Suppressor macrophage (primary cell): ENCODE data around the gene POGZ.
A peak's percentile ranks its signal among the peaks of the same experiment; 100 is the strongest.

Experiments
- DNase-seq, 4 experiments: peaks; one replicate each; pipeline ENCODE4 v3.0.0-alpha.2; 2020 to 2022
- total RNA-seq, 17 experiments: gene quantifications; one replicate each; lab custom pipeline; 2026; ENCODE audit warnings: mixed read lengths in 6 of 17, inconsistent platforms in 3 of 17; lab: John Stamatoyannopoulos, UW

POGZ gene, protein sequence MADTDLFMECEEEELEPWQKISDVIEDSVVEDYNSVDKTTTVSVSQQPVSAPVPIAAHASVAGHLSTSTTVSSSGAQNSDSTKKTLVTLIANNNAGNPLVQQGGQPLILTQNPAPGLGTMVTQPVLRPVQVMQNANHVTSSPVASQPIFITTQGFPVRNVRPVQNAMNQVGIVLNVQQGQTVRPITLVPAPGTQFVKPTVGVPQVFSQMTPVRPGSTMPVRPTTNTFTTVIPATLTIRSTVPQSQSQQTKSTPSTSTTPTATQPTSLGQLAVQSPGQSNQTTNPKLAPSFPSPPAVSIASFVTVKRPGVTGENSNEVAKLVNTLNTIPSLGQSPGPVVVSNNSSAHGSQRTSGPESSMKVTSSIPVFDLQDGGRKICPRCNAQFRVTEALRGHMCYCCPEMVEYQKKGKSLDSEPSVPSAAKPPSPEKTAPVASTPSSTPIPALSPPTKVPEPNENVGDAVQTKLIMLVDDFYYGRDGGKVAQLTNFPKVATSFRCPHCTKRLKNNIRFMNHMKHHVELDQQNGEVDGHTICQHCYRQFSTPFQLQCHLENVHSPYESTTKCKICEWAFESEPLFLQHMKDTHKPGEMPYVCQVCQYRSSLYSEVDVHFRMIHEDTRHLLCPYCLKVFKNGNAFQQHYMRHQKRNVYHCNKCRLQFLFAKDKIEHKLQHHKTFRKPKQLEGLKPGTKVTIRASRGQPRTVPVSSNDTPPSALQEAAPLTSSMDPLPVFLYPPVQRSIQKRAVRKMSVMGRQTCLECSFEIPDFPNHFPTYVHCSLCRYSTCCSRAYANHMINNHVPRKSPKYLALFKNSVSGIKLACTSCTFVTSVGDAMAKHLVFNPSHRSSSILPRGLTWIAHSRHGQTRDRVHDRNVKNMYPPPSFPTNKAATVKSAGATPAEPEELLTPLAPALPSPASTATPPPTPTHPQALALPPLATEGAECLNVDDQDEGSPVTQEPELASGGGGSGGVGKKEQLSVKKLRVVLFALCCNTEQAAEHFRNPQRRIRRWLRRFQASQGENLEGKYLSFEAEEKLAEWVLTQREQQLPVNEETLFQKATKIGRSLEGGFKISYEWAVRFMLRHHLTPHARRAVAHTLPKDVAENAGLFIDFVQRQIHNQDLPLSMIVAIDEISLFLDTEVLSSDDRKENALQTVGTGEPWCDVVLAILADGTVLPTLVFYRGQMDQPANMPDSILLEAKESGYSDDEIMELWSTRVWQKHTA (N-terminal part only)
- total RNA-seq = 15.8 to 74.6 (median 30.5) reads per million in 17 experiments

- peak; percentile 97 to 98 (median 98) for DNase-seq
Measured at GRCh38 chr1:151459331-151460046, at the start of gene POGZ. TSS of gene POGZ (minus strand) at chr1:151459494. CDS start at chr1:151442204, 17,290 bp downstream.

DNA sequence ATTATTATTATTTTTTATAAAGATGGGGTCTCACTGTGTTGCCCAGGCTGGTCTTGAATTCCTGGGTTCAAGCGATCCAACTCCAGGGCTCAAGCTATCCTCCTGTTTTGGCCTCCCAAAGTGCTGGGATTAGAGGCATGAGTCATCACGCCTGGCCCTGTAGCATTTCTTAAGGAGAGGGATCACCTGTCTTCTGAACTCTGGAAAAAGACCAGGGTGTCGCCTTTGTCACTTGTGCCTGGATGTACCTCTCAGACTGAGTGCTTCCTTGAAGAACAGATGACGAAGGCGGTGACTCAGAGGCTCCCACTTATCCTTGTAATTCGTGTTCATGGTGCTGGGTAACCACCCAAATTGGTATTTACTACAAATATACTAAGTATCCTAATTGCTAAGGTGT lies 49.5 kb upstream of the POGZ start:
- no peak for DNase-seq

DNA sequence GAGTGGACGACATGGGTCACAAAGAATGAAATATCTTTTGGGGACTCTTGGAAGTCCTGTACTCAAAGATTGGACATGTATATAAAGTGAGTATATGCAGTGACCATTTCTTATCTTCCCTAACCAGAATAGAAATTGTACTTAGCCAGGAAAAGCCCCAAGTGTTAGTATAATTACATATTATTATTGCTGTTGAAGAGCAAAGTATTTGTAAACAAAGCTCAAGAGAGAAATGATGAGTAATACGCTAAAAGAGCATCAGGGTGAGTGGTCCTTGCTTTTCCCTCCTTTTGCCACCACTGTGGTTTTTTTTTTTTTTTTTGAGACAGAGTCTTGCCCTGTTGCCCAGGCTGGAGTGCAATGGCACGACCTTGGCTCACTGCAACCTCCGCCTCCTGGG lies 45.5 kb upstream of the POGZ start:
- DNase-seq = no peak

DNA sequence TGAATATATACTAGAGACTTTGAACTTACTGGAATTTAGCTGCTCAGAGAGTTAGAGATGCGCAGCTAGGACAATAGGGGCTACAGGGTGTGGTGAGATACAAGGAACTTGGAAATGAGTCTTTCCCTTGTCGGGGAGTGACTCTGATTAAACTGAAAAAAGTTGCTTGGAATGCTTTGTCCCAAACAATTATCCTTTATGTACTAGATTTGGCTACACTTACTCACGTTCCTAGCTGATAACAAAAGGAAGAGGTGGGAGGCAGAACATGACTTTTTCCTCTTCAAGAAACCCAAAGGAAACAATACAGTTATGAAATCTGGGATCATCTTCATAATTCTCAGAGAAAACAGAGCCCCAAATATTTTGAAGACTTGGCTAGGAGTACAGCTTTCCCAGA lies 45.0 kb upstream of the POGZ start:
- DNase-seq = no peak

GRCh38 chr1:151502859-151503780 lies 43.8 kb upstream of the POGZ start:
- DNase-seq = no peak

DNA sequence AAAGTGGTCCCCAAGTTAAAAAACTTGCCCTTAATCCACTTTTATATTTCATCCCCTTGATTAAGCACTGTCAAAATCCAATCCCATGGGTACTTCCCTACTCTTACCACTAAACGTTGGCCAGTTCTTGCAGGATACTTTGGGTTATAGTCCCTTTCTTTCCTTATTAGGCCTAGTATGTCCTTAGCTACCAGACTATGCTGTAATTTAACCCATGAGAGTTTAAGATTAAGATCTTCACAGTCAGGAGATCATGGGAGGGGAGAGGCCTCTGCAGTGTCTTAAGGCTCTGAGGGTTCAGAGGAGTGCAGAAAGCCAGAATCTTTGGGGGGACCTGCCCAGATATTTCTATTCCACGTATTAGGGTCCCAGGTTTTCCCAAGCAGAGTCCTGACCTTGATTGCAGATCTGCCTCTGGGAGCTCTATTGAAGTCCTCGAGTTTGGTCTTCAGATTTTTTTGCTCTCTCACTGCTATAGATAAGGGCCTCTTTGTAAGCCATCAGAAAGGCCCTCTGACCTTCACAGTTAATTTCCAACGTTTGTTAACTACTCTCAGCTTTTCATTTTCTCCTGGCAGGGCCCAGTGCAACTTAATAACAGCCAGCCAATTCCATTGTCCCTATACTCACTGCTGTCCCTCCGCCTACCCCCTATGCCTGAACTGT lies 42.9 kb upstream of the POGZ start:
- DNase-seq = no peak

DNA sequence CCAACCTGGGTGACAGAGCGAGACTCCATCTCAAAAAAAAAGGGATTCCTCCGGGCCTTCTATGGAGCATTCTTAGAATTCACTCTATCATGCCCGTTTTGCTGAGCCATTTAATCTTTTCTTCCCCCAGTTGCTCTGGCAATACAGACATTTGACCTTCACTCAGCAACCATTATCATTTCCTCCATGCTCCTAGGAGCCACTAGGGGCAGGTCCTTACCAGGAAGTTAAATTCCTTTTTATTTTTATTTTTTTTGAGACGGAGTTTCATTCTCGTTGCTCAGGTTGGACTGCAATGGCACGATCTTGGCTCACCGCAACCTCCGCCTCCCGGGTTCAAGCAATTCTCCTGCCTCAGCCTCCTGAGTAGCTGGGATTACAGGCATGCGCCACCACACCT lies 42.2 kb upstream of the POGZ start:
- peak in 3 of 4 experiments; percentile 12 to 40 (median 17) for DNase-seq

- no peak for DNase-seq
Measured at GRCh38 chr1:151499930-151500329, 40.6 kb upstream of the POGZ start.

GRCh38 chr1:151499365-151499764 lies 40.1 kb upstream of the POGZ start:
- DNase-seq = no peak

GRCh38 chr1:151495316-151495715 lies 36.0 kb upstream of the POGZ start:
- no peak for DNase-seq

GRCh38 chr1:151494741-151495281 lies 35.5 kb upstream of the POGZ start:
- peak; percentile 43 to 76 (median 50) for DNase-seq

DNA sequence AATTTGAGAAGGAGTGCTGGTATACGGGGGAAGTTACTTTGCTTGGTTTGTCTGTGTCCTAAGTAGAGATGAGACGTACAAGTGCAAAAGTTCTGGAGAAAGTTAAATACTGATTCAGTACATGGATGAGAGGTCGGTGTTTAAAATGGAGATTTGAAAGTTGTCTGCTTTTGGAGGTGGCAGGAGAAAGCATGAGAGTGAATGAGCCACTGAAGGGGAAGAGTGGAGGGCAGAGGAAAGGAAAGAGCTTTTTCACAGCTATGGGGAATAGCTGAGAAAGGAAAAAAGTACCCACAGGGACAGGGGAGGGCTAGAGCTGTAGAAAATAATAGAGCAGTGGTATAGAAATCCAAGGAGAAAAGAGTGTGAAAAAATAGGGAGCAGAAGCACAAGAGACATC lies 33.7 kb upstream of the POGZ start:
- no peak for DNase-seq

GRCh38 chr1:151492120-151492519 lies 32.8 kb upstream of the POGZ start:
- DNase-seq = no peak

GRCh38 chr1:151491641-151492040 lies 32.3 kb upstream of the POGZ start:
- DNase-seq = no peak

GRCh38 chr1:151486557-151486956 lies 27.3 kb upstream of the POGZ start:
- DNase-seq = no peak

DNA sequence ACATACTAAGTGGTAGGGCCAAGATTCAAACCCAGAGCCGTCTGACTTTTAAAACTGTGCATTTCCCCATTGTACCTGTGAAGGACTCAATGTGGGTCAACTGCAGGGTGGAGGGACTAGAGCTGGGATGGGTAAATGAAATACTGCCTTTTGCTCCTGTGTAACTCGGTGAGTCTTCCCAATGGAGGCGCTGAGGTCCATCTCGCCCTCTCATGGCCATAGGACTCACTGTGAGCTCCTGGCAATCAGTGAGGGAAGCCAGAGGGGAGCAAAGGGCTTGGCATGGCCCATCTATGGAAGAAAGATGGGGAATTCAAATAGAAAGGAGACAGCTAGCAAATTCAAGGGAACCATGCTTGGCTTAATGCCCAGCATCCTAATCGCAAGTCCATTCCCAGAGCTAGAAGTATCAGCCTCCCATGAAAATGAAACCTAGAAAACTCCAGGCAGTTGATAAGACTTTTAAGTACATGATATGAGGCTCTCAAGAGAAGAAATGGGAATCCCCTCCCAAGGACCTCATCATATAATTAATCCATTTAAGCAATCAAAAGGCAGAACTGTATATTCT lies 26.5 kb upstream of the POGZ start:
- DNase-seq = no peak

GRCh38 chr1:151482017-151482416 lies 22.7 kb upstream of the POGZ start:
- no peak for DNase-seq

- DNase-seq = no peak
Measured at GRCh38 chr1:151479462-151479861, 20.2 kb upstream of the POGZ start.

- no peak for DNase-seq
Measured at GRCh38 chr1:151478923-151479322, 19.6 kb upstream of the POGZ start.
